ENCODE data around the gene GC.
"Not testable (repeated sequence)": the region's sequence is repeated elsewhere in the genome, so short reads cannot be mapped to it uniquely, and the experiment has no call there.

The GC gene

GRCh38 chr4:71768123-71768522 lies 15.8 kb downstream of the GC start:
- no peak for DNase-seq (ENCODE audit: low read depth in 2 of 2)

GRCh38 chr4:71765821-71766383 lies 18.0 kb downstream of the GC start:
- no peak for DNase-seq (ENCODE audit: low read depth in 2 of 2)

GRCh38 chr4:71765350-71765749 lies 18.5 kb downstream of the GC start:
- no peak for DNase-seq (ENCODE audit: low read depth in 2 of 2)

GRCh38 chr4:71752383-71753042 lies 31.4 kb downstream of the GC start:
- DNase-seq (ENCODE audit: low read depth in 2 of 2), result no peak

- no peak for DNase-seq (ENCODE audit: low read depth in 2 of 2)
These were observed 34.8 kb downstream of the GC start for GRCh38 chr4:71749008-71749594.

GRCh38 chr4:71746379-71746778 lies 37.5 kb downstream of the GC start:
- DNase-seq (ENCODE audit: low read depth in 2 of 2), result no peak

- DNase-seq (ENCODE audit: low read depth in 2 of 2), result not testable (repeated sequence)
These were observed 45.1 kb downstream of the GC start for GRCh38 chr4:71738782-71739181.

GRCh38 chr4:71732706-71733105 lies 51.2 kb downstream of the GC start:
- DNase-seq (ENCODE audit: low read depth in 2 of 2), result no peak

- DNase-seq (ENCODE audit: low read depth in 2 of 2), result no peak
These were observed 51.8 kb downstream of the GC start for GRCh38 chr4:71732066-71732465.

- no peak for DNase-seq (ENCODE audit: low read depth in 2 of 2)
These were observed 54.0 kb downstream of the GC start for GRCh38 chr4:71729856-71730255.

GRCh38 chr4:71713611-71714203 lies 70.2 kb downstream of the GC start:
- no peak for DNase-seq (ENCODE audit: low read depth in 2 of 2)

GRCh38 chr4:71711985-71712348 lies 71.9 kb downstream of the GC start:
- no peak for DNase-seq (ENCODE audit: low read depth in 2 of 2)

GRCh38 chr4:71711044-71711984 lies 72.6 kb downstream of the GC start:
- no peak for DNase-seq (ENCODE audit: low read depth in 2 of 2)

GRCh38 chr4:71709961-71710360 lies 73.9 kb downstream of the GC start:
- DNase-seq (ENCODE audit: low read depth in 2 of 2), result no peak

- no peak for DNase-seq (ENCODE audit: low read depth in 2 of 2)
These were observed 85.7 kb downstream of the GC start for GRCh38 chr4:71698141-71698540.

- no peak for DNase-seq (ENCODE audit: low read depth in 2 of 2)
These were observed 86.8 kb downstream of the GC start for GRCh38 chr4:71697031-71697430.

- no peak for DNase-seq (ENCODE audit: low read depth in 2 of 2)
These were observed 88.9 kb downstream of the GC start for GRCh38 chr4:71694961-71695360.

GRCh38 chr4:71692963-71693362 lies 90.9 kb downstream of the GC start:
- no peak for DNase-seq (ENCODE audit: low read depth in 2 of 2)

- DNase-seq (ENCODE audit: low read depth in 2 of 2), result no peak
These were observed 91.7 kb downstream of the GC start for GRCh38 chr4:71692198-71692597.

All from stimulated activated CD4-positive, alpha-beta T cell treated with anti-CD3 and anti-CD28 coated beads, Interleukin-15, amount 100 ng/mL, for 48 hours (primary cell).